ENCODE data around the gene SYNJ2. TPM values are rescaled to one million over a fixed set of nuclear protein-coding genes. Genes with fewer than 3 reads are reported as not detected.
A peak's percentile ranks its signal among the peaks of the same experiment; 100 is the strongest.

SYNJ2 gene
- total and polyA plus RNA-seq, 2 donors from 2014 or later: 1.7 to 15.8 TPM

- Histone ChIP-seq H3K36me3 (ENCODE audit: control insufficient read depth in 2 of 3, insufficient read depth in 3 of 3, low read length in 3 of 3) (peaks cover 0 to 3% (median 0%) of the 10 kb centered on the region in 3 donors), H3K27ac (ENCODE audit: low read depth in 2 of 2, low read length in 2 of 2) (no peak overlapping the region), H3K4me1 (ENCODE audit: control insufficient read depth in 2 of 3, insufficient read depth in 2 of 3, low read depth in 1 of 3, low read length in 3 of 3) (peaks cover 0 to 9% (median 7%) of the 10 kb centered on the region in 3 donors), H3K4me3 (ENCODE audit: low read length in 3 of 3) (no peak overlapping the region), H3K27me3 (ENCODE audit: control insufficient read depth, insufficient read depth, low read length) (no peaks in the 10 kb centered on the region), H3K9me3 (ENCODE audit: control insufficient read depth in 2 of 3, insufficient read depth in 1 of 3, low read length in 3 of 3) (no peaks in the 10 kb centered on the region), H3K9ac (ENCODE audit: low read length in 3 of 3) (no peak overlapping the region)
- peak in 4 of 5 donors; percentile 43 to 61 (median 54) for DNase-seq
- no peak for TF ChIP-seq CTCF (IDR thresholded peaks at IDR 0.05; ENCODE audit: borderline replicate concordance, extremely low read depth, insufficient read depth)
- FAIRE-seq: no peak
- intact Hi-C loops (cut with DNase I): no loop called here
Measured at GRCh38 chr6:158064725-158065251, 83.1 kb downstream of the SYNJ2 start.

- DNase-seq (peak in 1 of 5 donors; percentile 26), FAIRE-seq (no peak)
- H3K36me3 ChIP-seq (ENCODE audit: control insufficient read depth in 2 of 3, insufficient read depth in 3 of 3, low read length in 3 of 3): peaks cover 0 to 3% (median 0%) of the 10 kb centered on the region in 3 donors
- intact Hi-C loops (cut with DNase I): no loop called here
- no peak overlapping the region for H3K9ac ChIP-seq (ENCODE audit: low read length in 3 of 3)
- TF ChIP-seq CTCF (IDR thresholded peaks at IDR 0.05; ENCODE audit: borderline replicate concordance, extremely low read depth, insufficient read depth): no peak
- no peak overlapping the region for H3K4me3 ChIP-seq (ENCODE audit: low read length in 3 of 3)
- H3K9me3 ChIP-seq (ENCODE audit: control insufficient read depth in 2 of 3, insufficient read depth in 1 of 3, low read length in 3 of 3): no peaks in the 10 kb centered on the region
- H3K27me3 ChIP-seq (ENCODE audit: control insufficient read depth, insufficient read depth, low read length): no peaks in the 10 kb centered on the region
- no peak overlapping the region for H3K27ac ChIP-seq (ENCODE audit: low read depth in 2 of 2, low read length in 2 of 2)
- H3K4me1 ChIP-seq (ENCODE audit: control insufficient read depth in 2 of 3, insufficient read depth in 2 of 3, low read depth in 1 of 3, low read length in 3 of 3): peaks cover 0 to 4% (median 0%) of the 10 kb centered on the region in 3 donors
Measured at GRCh38 chr6:158066136-158066781, 84.6 kb downstream of the SYNJ2 start.

GRCh38 chr6:158067436-158068015, 85.9 kb downstream of the SYNJ2 start:
- Histone ChIP-seq H3K27ac (ENCODE audit: low read depth in 2 of 2, low read length in 2 of 2) (no peak overlapping the region), H3K27me3 (ENCODE audit: control insufficient read depth, insufficient read depth, low read length) (no peaks in the 10 kb centered on the region), H3K9me3 (ENCODE audit: control insufficient read depth in 2 of 3, insufficient read depth in 1 of 3, low read length in 3 of 3) (no peaks in the 10 kb centered on the region), H3K4me1 (ENCODE audit: control insufficient read depth in 2 of 3, insufficient read depth in 2 of 3, low read depth in 1 of 3, low read length in 3 of 3) (peaks cover 0 to 6% (median 0%) of the 10 kb centered on the region in 3 donors), H3K4me3 (ENCODE audit: low read length in 3 of 3) (no peak overlapping the region), H3K36me3 (ENCODE audit: control insufficient read depth in 2 of 3, insufficient read depth in 3 of 3, low read length in 3 of 3) (peaks cover 0 to 3% (median 0%) of the 10 kb centered on the region in 3 donors), H3K9ac (ENCODE audit: low read length in 3 of 3) (no peak overlapping the region)
- FAIRE-seq (no peak), DNase-seq (peak in 1 of 5 donors; percentile 66)
- no peak for TF ChIP-seq CTCF (IDR thresholded peaks at IDR 0.05; ENCODE audit: borderline replicate concordance, extremely low read depth, insufficient read depth)
- intact Hi-C loops (cut with DNase I): no loop called here

All from kidney (tissue), 14 donors.